ENCODE data around the gene B3GNT3. TPM values are rescaled to one million over a fixed set of nuclear protein-coding genes. Genes with fewer than 3 reads are reported as not detected.
A peak's percentile ranks its signal among the peaks of the same experiment; 100 is the strongest.

The B3GNT3 gene
- polyA plus RNA-seq, 3 donors: 4.6 to 11.3 (median 5.3) TPM

- no peak for DNase-seq (ENCODE audit: low read depth in 3 of 3, low spot score in 2 of 3)
Observed at GRCh38 chr19:17854061-17854460, 59.1 kb downstream of the B3GNT3 start.

GRCh38 chr19:17855280-17856152, 60.6 kb downstream of the B3GNT3 start:
- peak in 1 of 3 donors; percentile 62 for DNase-seq (ENCODE audit: low read depth in 3 of 3, low spot score in 2 of 3)

DNA sequence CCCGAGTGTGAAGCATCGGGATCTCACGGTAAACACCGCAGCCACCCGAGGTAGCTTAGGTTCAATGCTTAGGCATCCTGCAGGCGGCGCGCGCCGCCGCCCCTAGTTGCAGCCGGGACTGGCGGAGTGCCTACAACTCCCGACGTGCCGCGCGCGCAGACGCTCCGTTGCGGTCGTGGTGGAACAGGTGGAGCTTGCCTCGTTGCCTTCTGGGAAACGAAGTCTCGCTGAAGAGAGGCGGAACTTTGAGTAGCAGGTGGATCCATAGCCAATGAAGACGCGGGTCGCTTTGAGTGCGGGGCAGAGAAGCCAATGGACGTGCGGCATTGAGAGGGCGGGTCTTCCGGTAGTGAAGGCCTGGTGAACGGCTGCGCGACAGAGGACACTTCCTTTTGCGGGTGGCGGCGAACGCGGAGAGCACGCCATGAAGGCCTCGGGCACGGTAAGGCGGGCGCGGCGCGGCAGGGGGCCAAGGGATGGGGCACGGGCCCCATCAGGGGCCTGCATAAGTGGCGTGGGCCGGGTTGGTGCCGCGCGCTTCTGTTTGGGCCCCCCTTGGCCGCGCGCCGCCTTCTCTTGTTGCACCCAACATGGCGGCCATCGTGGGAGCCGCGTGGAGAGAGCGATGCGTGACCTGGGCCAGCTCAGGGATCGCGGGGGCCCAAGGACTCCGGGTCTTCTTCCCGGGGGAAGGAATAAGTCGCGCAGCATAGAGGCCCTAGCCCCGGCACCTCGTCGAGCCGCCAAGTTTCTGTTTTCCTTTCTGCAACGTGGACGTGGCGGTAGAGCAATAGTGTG, 64.8 kb downstream of the B3GNT3 start, which contains the start of gene RPL18A:
Gene RPL18A (plus strand): TSS at position 378 of the 798 bp plus-strand sequence. CDS start 47 bp downstream, at position 425.
- peak; percentile 96 to 97 (median 96) for DNase-seq (ENCODE audit: low read depth in 3 of 3, low spot score in 2 of 3)

- no peak for DNase-seq (ENCODE audit: low read depth in 3 of 3, low spot score in 2 of 3)
Observed at GRCh38 chr19:17860331-17860992, 65.5 kb downstream of the B3GNT3 start.

DNA sequence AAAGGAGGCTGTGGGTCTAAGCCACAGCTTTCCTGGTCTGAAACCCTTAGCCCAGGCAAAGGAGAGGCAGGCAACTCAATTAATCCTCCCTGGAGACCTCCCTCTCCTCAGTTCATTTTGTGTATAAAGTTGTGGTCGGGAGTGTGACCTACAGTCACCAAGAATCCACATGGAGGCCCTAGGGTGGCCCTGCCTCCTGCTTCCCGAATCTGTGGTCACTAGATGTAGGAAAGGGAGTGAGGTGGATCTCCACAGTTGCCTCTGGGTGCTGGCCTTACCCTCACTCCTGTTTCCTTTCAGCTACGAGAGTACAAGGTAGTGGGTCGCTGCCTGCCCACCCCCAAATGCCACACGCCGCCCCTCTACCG, 66.0 kb downstream of the B3GNT3 start:
- no peak for DNase-seq (ENCODE audit: low read depth in 3 of 3, low spot score in 2 of 3)

GRCh38 chr19:17861542-17862402, 66.8 kb downstream of the B3GNT3 start:
- DNase-seq (ENCODE audit: low read depth in 3 of 3, low spot score in 2 of 3): no peak

DNA sequence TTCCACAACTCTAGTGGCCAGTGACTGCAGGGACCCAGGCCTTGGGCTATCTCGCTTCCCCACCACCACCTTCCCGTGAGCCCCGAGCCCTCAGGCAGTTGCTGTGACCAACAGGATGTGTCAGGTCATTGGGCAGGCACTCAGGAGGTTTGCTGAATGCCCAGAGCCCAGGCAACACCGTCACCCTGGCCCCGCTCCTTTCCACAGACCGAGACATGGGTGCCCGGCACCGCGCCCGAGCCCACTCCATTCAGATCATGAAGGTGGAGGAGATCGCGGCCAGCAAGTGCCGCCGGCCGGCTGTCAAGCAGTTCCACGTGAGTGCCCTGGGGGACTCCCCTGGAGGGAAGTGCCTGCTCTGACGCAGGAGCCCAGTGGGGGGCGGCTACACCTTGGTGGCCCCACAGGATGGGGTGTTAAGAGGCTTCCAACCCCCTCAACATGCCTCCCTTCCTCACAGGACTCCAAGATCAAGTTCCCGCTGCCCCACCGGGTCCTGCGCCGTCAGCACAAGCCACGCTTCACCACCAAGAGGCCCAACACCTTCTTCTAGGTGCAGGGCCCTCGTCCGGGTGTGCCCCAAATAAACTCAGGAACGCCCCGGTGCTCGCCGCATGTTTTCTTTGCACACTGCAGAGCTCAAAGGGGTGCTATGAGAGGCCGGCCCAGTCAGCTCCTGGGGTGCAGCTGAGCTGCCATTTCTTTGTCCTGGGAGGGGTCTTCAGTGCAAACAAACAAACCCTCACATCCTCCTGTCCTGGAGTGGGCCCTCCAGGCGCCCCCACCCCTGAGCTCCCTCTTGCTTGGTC, 68.0 kb downstream of the B3GNT3 start:
- DNase-seq (ENCODE audit: low read depth in 3 of 3, low spot score in 2 of 3): no peak

Other genes starting within 250 kb of the B3GNT3 start
- gene COLGALT1, start 239.5 kb upstream of the B3GNT3 start, polyA plus RNA-seq (ENCODE audit: insufficient read length in 3 of 3): 10 to 100 TPM; 43.3 to 47.5 (median 43.7) TPM
- gene UNC13A, start 106.8 kb upstream of the B3GNT3 start, polyA plus RNA-seq (ENCODE audit: insufficient read length in 3 of 3): under 1 TPM; 0.10 to 0.28 (median 0.16) TPM
- gene MAP1S, start 75.7 kb upstream of the B3GNT3 start, polyA plus RNA-seq (ENCODE audit: insufficient read length in 3 of 3): 10 to 100 TPM; 25.6 to 36.1 (median 30.4) TPM
- 1 to 10 TPM; 1.1 to 1.8 (median 1.5) TPM for gene FCHO1, start 43.7 kb upstream of the B3GNT3 start, polyA plus RNA-seq (ENCODE audit: insufficient read length in 3 of 3)
- gene INSL3, start 26.4 kb downstream of the B3GNT3 start, polyA plus RNA-seq (ENCODE audit: insufficient read length in 3 of 3): under 1 TPM; 0.26 to 0.28 (median 0.28) TPM
- gene JAK3, start 52.8 kb downstream of the B3GNT3 start, polyA plus RNA-seq (ENCODE audit: insufficient read length in 3 of 3): 1 to 10 TPM; 2.1 to 2.6 (median 2.2) TPM
- 100 to 1,000 TPM; 782 to 939 (median 817) TPM for gene RPL18A, start 64.8 kb downstream of the B3GNT3 start, polyA plus RNA-seq (ENCODE audit: insufficient read length in 3 of 3)
- not detected for gene SLC5A5, start 76.8 kb downstream of the B3GNT3 start, polyA plus RNA-seq (ENCODE audit: insufficient read length in 3 of 3)
- gene CCDC124, start 137.9 kb downstream of the B3GNT3 start, polyA plus RNA-seq (ENCODE audit: insufficient read length in 3 of 3): 10 to 100 TPM; 46.5 to 57.1 (median 52.7) TPM
- 1 to 10 TPM; 3.9 to 6.2 (median 4.2) TPM for gene KCNN1, start 172.0 kb downstream of the B3GNT3 start, polyA plus RNA-seq (ENCODE audit: insufficient read length in 3 of 3)
- gene ARRDC2, start 213.0 kb downstream of the B3GNT3 start, polyA plus RNA-seq (ENCODE audit: insufficient read length in 3 of 3): 1 to 10 TPM; 3.9 to 4.3 (median 4.1) TPM

All from right renal cortex interstitium (tissue), 3 donors.